HT-29 (cell line): Measurements from ENCODE around the gene CCDC85A. TPM values are rescaled to one million over a fixed set of nuclear protein-coding genes. Genes with fewer than 3 reads are reported as not detected.

Source experiments
- DNase-seq: peaks from one replicate; pipeline ENCODE4 v3.0.0-alpha.2; 2015; ENCODE audit warnings: low spot score
- total RNA-seq: library from RNA; depleted of rRNA; stranded (reverse); fragments of >200 nt; shearing (Covaris generic); gene quantifications from 2 replicates; pipeline ENCODE4 v1.2.3, GENCODE V29; 2014

CCDC85A gene
- total RNA-seq, 1 experiment from 2014 or later = 0.10 TPM

GRCh38 chr2:56192664-56193305, 9.0 kb downstream of the CCDC85A start:
- DNase-seq = no peak

GRCh38 chr2:56195563-56195962, 11.8 kb downstream of the CCDC85A start:
- DNase-seq = no peak

GRCh38 chr2:56197816-56198215, 14.0 kb downstream of the CCDC85A start:
- DNase-seq = no peak

- no peak for DNase-seq
Observed at GRCh38 chr2:56198936-56199335, 15.1 kb downstream of the CCDC85A start.

- DNase-seq = no peak
Observed at GRCh38 chr2:56199492-56199891, 15.7 kb downstream of the CCDC85A start.

- DNase-seq = no peak
Observed at GRCh38 chr2:56202381-56203121, 18.8 kb downstream of the CCDC85A start.

- no peak for DNase-seq
Observed at GRCh38 chr2:56204556-56204955, 20.8 kb downstream of the CCDC85A start.

GRCh38 chr2:56206250-56206649, 22.5 kb downstream of the CCDC85A start:
- no peak for DNase-seq

- no peak for DNase-seq
Observed at GRCh38 chr2:56207760-56208159, 24.0 kb downstream of the CCDC85A start.

GRCh38 chr2:56208380-56208779, 24.6 kb downstream of the CCDC85A start:
- DNase-seq = no peak

- no peak for DNase-seq
Observed at GRCh38 chr2:56209701-56210100, 25.9 kb downstream of the CCDC85A start.

- no peak for DNase-seq
Observed at GRCh38 chr2:56210291-56210690, 26.5 kb downstream of the CCDC85A start.

GRCh38 chr2:56211048-56211447, 27.3 kb downstream of the CCDC85A start:
- DNase-seq = no peak

GRCh38 chr2:56215911-56216310, 32.1 kb downstream of the CCDC85A start:
- DNase-seq = no peak

GRCh38 chr2:56217106-56217505, 33.3 kb downstream of the CCDC85A start:
- DNase-seq = no peak

- no peak for DNase-seq
Observed at GRCh38 chr2:56222481-56222880, 38.7 kb downstream of the CCDC85A start.

- no peak for DNase-seq
Observed at GRCh38 chr2:56224316-56224715, 40.5 kb downstream of the CCDC85A start.

GRCh38 chr2:56227811-56228210, 44.0 kb downstream of the CCDC85A start:
- no peak for DNase-seq

GRCh38 chr2:56229397-56230060, 45.7 kb downstream of the CCDC85A start:
- no peak for DNase-seq

- peak; percentile 12 for DNase-seq
Observed at GRCh38 chr2:56230156-56230555, 46.4 kb downstream of the CCDC85A start.

GRCh38 chr2:56231361-56231760, 47.6 kb downstream of the CCDC85A start:
- DNase-seq = no peak

- no peak for DNase-seq
Observed at GRCh38 chr2:56232912-56233311, 49.1 kb downstream of the CCDC85A start.

GRCh38 chr2:56234241-56234640, 50.5 kb downstream of the CCDC85A start:
- DNase-seq = no peak
